Adrenal gland (tissue), 5 donors: Measurements from ENCODE around the gene TRPV4.

ENCODE experiments used
- POLR2A ChIP-seq, 2 donors: fragments of 450-650 bp; IDR thresholded peaks; one replicate each; pipeline ENCODE4 v1.6.1; 2017; ENCODE audit warnings: antibody characterized with exemption in 2 of 2, mild to moderate bottlenecking in 2 of 2, moderate library complexity in 1 of 2
- TF ChIP-seq, protein P1 (sequence below), 6 experiments: fragments of 450-650 bp in 4 of 6; fragments of 200-600 bp in 2 of 6; sonication (generic) in 1 of 6; IDR thresholded peaks; 1 replicate in 5 of 6; 2 replicates in 1 of 6; pipeline versions ENCODE4 v1.5.1 to v1.8.0; 2016 to 2021; ENCODE audit warnings: antibody characterized with exemption in 6 of 6, mild to moderate bottlenecking in 2 of 6, moderate library complexity in 1 of 6
- donor health status: DM: no; HTN: no; CAD: no.

DNA sequence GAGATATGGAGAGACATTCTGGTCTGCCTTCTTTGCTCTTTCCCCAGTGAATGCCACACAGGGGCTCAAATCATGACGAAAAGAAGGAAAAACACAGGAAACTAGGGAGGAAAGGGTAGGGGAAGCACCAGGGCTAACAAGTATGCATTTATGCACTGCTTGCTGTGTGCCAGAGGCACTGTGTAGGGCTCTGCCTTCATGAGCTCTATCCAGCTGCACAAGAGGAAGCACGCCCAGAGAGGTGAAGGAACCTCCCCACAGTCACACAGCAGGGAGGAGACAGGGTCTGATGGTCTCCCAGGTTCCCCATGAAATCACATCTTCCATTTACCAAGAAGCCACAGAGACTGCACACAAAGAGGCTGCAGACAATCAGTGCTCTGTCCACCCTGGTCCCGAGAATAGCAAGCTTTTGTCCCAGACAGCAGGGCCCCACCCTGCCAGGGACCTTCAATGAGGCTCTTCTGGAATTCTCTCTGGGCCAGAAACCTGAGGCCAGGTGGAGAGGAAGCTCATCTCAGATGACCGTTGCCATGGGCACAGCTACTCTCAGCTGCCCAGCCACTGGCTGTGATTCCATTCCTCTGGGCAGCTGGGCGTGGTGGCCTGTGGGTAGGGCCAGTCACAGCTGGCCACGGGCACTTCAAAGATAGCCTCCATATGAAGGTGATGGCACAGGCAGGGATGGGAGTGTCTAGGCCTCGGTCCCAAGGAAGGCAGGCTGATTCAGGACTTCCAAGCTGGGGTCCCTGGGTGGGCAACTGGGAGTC lies 7.3 kb upstream of the TRPV4 start:
- TF ChIP-seq, protein P1, sequence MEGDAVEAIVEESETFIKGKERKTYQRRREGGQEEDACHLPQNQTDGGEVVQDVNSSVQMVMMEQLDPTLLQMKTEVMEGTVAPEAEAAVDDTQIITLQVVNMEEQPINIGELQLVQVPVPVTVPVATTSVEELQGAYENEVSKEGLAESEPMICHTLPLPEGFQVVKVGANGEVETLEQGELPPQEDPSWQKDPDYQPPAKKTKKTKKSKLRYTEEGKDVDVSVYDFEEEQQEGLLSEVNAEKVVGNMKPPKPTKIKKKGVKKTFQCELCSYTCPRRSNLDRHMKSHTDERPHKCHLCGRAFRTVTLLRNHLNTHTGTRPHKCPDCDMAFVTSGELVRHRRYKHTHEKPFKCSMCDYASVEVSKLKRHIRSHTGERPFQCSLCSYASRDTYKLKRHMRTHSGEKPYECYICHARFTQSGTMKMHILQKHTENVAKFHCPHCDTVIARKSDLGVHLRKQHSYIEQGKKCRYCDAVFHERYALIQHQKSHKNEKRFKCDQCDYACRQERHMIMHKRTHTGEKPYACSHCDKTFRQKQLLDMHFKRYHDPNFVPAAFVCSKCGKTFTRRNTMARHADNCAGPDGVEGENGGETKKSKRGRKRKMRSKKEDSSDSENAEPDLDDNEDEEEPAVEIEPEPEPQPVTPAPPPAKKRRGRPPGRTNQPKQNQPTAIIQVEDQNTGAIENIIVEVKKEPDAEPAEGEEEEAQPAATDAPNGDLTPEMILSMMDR (IDR thresholded peaks at IDR 0.05), result no peak
- TF ChIP-seq POLR2A (IDR thresholded peaks at IDR 0.05), result no peak
